ENCODE results near the gene UROS. TPM values are rescaled to one million over a fixed set of nuclear protein-coding genes. Genes with fewer than 3 reads are reported as not detected.

The UROS gene
- total RNA-seq (ENCODE audit: unreplicated experiment), result 61.5 TPM
- long read RNA-seq, transcript UROS-204 (10 exons, 1,342 nt), result major isoform, 49 of 84 reads
- long read RNA-seq, partial matches to known transcripts, result 8 of 84 reads
- long read RNA-seq, other reads (novel, unspliced or antisense), result 24 of 84 reads

- peak; percentile 82 for DNase-seq (ENCODE audit: low spot score)
- peak within 1 kb of the TSS; percentile 91 for H3K4me3 Mint-ChIP-seq (ENCODE audit: unreplicated experiment)
- peaks cover 6% of the 10 kb centered on the region for H3K4me1 Mint-ChIP-seq (ENCODE audit: unreplicated experiment)
- H3K9me3 Mint-ChIP-seq (ENCODE audit: unreplicated experiment), result no peaks in the 10 kb centered on the region
- no peaks in the 10 kb centered on the region for H3K27me3 Mint-ChIP-seq (ENCODE audit: unreplicated experiment)
- H3K27ac Mint-ChIP-seq (ENCODE audit: unreplicated experiment), result no peak within 1 kb of the TSS
- H3K36me3 Mint-ChIP-seq (ENCODE audit: low read depth, unreplicated experiment), result peaks cover 3% of the 10 kb centered on the region
- TF ChIP-seq CTCF (IDR thresholded peaks at IDR 0.05; ENCODE audit: unreplicated experiment), result no peak
Observed at GRCh38 chr10:125822878-125823662, at the start of gene UROS, which contains the start of gene BCCIP. UROS (minus strand) TSS chr10:125823258; CDS start chr10:125816499, 6,759 bp downstream. BCCIP (plus strand) TSS chr10:125823546; CDS start chr10:125823558, 12 bp downstream.

- Mint-ChIP-seq H3K4me3 (ENCODE audit: unreplicated experiment) (no peak overlapping the region), H3K27me3 (ENCODE audit: unreplicated experiment) (peaks cover 2% of the 10 kb centered on the region), H3K27ac (ENCODE audit: unreplicated experiment) (no peak overlapping the region), H3K4me1 (ENCODE audit: unreplicated experiment) (no peaks in the 10 kb centered on the region), H3K36me3 (ENCODE audit: low read depth, unreplicated experiment) (peaks cover 22% of the 10 kb centered on the region), H3K9me3 (ENCODE audit: unreplicated experiment) (no peaks in the 10 kb centered on the region)
- no peak for DNase-seq (ENCODE audit: low spot score)
- no peak for TF ChIP-seq CTCF (IDR thresholded peaks at IDR 0.05; ENCODE audit: unreplicated experiment)
Observed at GRCh38 chr10:125871338-125871737, 48.3 kb upstream of the UROS start.

DNA sequence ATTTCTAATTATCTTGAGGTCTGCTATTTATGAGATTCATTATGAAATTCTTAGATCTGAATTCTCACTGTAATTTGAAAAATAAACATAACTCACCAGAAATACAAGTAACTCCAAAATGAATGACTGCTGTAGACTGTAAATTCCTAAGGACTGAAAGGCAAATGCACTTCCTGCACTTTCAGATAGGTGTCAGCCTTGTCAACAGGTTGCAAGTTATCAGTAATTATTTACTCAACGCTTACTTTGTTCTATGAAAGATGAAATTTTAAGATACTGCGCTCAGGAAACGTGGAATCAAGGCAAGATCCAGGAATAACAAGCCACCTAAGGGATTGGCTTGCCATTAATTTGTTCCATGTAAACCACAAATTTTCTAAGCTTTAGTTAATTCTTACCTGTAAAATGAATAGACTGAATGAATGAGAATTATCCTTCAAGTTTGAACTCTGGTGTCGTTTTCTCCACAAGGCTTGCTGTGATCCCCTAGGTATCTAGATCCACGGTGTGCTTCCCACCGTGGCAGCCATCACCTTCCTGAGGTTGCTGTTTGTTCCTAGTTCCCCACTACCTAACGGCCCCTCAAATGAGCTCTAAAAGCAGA is 45.4 kb upstream of the UROS start:
- peak; percentile 36 for DNase-seq (ENCODE audit: low spot score)
- Mint-ChIP-seq H3K27me3 (ENCODE audit: unreplicated experiment) (peaks cover 2% of the 10 kb centered on the region), H3K36me3 (ENCODE audit: low read depth, unreplicated experiment) (peaks cover 13% of the 10 kb centered on the region), H3K27ac (ENCODE audit: unreplicated experiment) (no peak overlapping the region), H3K4me1 (ENCODE audit: unreplicated experiment) (no peaks in the 10 kb centered on the region), H3K9me3 (ENCODE audit: unreplicated experiment) (no peaks in the 10 kb centered on the region), H3K4me3 (ENCODE audit: unreplicated experiment) (no peak overlapping the region)
- TF ChIP-seq CTCF (IDR thresholded peaks at IDR 0.05; ENCODE audit: unreplicated experiment), result peak; percentile 86

GRCh38 chr10:125866421-125867029 is 43.5 kb upstream of the UROS start:
- peaks cover 13% of the 10 kb centered on the region for H3K36me3 Mint-ChIP-seq (ENCODE audit: low read depth, unreplicated experiment)
- no peak for TF ChIP-seq CTCF (IDR thresholded peaks at IDR 0.05; ENCODE audit: unreplicated experiment)
- no peaks in the 10 kb centered on the region for H3K9me3 Mint-ChIP-seq (ENCODE audit: unreplicated experiment)
- H3K27ac Mint-ChIP-seq (ENCODE audit: unreplicated experiment), result no peak overlapping the region
- H3K4me3 Mint-ChIP-seq (ENCODE audit: unreplicated experiment), result no peak overlapping the region
- DNase-seq (ENCODE audit: low spot score), result no peak
- H3K27me3 Mint-ChIP-seq (ENCODE audit: unreplicated experiment), result peaks cover 2% of the 10 kb centered on the region
- no peaks in the 10 kb centered on the region for H3K4me1 Mint-ChIP-seq (ENCODE audit: unreplicated experiment)

Data from endothelial cell (in vitro differentiated cells).